ENCODE measurements around the gene MCCC1. TPM values are rescaled to one million over a fixed set of nuclear protein-coding genes. Genes with fewer than 3 reads are reported as not detected.

Gene MCCC1
- total and polyA plus RNA-seq, 7 donors: 8.2 to 24.4 (median 15.6) TPM

GRCh38 chr3:183032880-183033555 lies 66.3 kb downstream of the MCCC1 start:
- no peak for ATAC-seq
- H3K9me3 ChIP-seq: no peaks in the 10 kb centered on the region
- no peak overlapping the region for H3K4me3 ChIP-seq
- intact Hi-C loops (cut with DNase I): no loop called here
- H3K4me1 ChIP-seq: no peaks in the 10 kb centered on the region
- no peak for TF ChIP-seq CTCF (IDR thresholded peaks at IDR 0.05)
- 94 to 95% (median 94%) methylated on average over 6 of the region's 6 CpGs for WGBS, 3 donors
- DNase-seq: no peak
- H3K36me3 ChIP-seq (ENCODE audit: insufficient read depth in 1 of 2, low read depth in 1 of 2): peaks cover 18 to 93% of the 10 kb centered on the region in 2 donors
- H3K27me3 ChIP-seq (ENCODE audit: insufficient read depth in 3 of 3, low read length in 2 of 3): no peaks in the 10 kb centered on the region
- no peak overlapping the region for H3K27ac ChIP-seq

- Histone ChIP-seq H3K36me3 (ENCODE audit: insufficient read depth in 1 of 2, low read depth in 1 of 2) (peaks cover 13 to 92% of the 10 kb centered on the region in 2 donors), H3K27me3 (ENCODE audit: insufficient read depth in 3 of 3, low read length in 2 of 3) (no peaks in the 10 kb centered on the region), H3K27ac (no peak overlapping the region), H3K4me1 (no peaks in the 10 kb centered on the region), H3K9me3 (no peaks in the 10 kb centered on the region), H3K4me3 (no peak overlapping the region)
- no peak for TF ChIP-seq CTCF (IDR thresholded peaks at IDR 0.05)
- intact Hi-C loops (cut with DNase I): no loop called here
- 98 to 100% (median 100%) methylated on average over 1 of the region's 1 CpG for WGBS, 3 donors
- ATAC-seq: no peak
- no peak for DNase-seq
Measured at GRCh38 chr3:183031826-183032225, 67.5 kb downstream of the MCCC1 start.

GRCh38 chr3:183028416-183028815 lies 70.9 kb downstream of the MCCC1 start:
- intact Hi-C loops (cut with DNase I): no loop called here
- Histone ChIP-seq H3K4me3 (no peak overlapping the region), H3K27me3 (ENCODE audit: insufficient read depth in 3 of 3, low read length in 2 of 3) (no peaks in the 10 kb centered on the region), H3K4me1 (no peaks in the 10 kb centered on the region), H3K36me3 (ENCODE audit: insufficient read depth in 1 of 2, low read depth in 1 of 2) (peaks cover 9 to 95% of the 10 kb centered on the region in 2 donors), H3K27ac (no peak overlapping the region), H3K9me3 (no peaks in the 10 kb centered on the region)
- DNase-seq: no peak
- 98% methylated on average over 3 of the region's 3 CpGs for WGBS, 3 donors
- ATAC-seq: no peak
- TF ChIP-seq CTCF (IDR thresholded peaks at IDR 0.05): no peak

GRCh38 chr3:183027276-183027675 lies 72.0 kb downstream of the MCCC1 start:
- H3K4me1 ChIP-seq: no peaks in the 10 kb centered on the region
- TF ChIP-seq CTCF (IDR thresholded peaks at IDR 0.05): no peak
- H3K27ac ChIP-seq: no peak overlapping the region
- H3K27me3 ChIP-seq (ENCODE audit: insufficient read depth in 3 of 3, low read length in 2 of 3): no peaks in the 10 kb centered on the region
- no peaks in the 10 kb centered on the region for H3K9me3 ChIP-seq
- WGBS, 3 donors: 95 to 100% (median 100%) methylated on average over 1 of the region's 1 CpG
- ATAC-seq: no peak
- peaks cover 8 to 95% of the 10 kb centered on the region in 2 donors for H3K36me3 ChIP-seq (ENCODE audit: insufficient read depth in 1 of 2, low read depth in 1 of 2)
- DNase-seq: no peak
- H3K4me3 ChIP-seq: no peak overlapping the region
- intact Hi-C loops (cut with DNase I): no loop called here
